Measurements from ENCODE around the gene SERPINF2.
"Not testable (repeated sequence)": the region's sequence is repeated elsewhere in the genome, so short reads cannot be mapped to it uniquely, and the experiment has no call there.

- not testable (repeated sequence) for TF ChIP-seq CTCF (IDR thresholded peaks at IDR 0.05; ENCODE audit: borderline replicate concordance, extremely low read depth, low read length, poor library complexity, severe bottlenecking); EZH2 (IDR thresholded peaks at IDR 0.05; ENCODE audit: borderline replicate concordance, low read depth, low read length, severe bottlenecking)
Observed at GRCh38 chr17:1797846-1798245, 55.2 kb downstream of the SERPINF2 start.

Measured in DND-41 (cell line).